Measurements from ENCODE around the gene SLC6A2. TPM values are rescaled to one million over a fixed set of nuclear protein-coding genes. Genes with fewer than 3 reads are reported as not detected.

SLC6A2 gene
- total RNA-seq, result 1 to 10 TPM in 2 of 4 donors, under 1 TPM in 1, not detected in 1; 0.65 to 1.7 (median 1.3) TPM

GRCh38 chr16:55655897-55656681 is at the start of gene SLC6A2:
Gene SLC6A2 (plus strand): TSS chr16:55655988. CDS start chr16:55656695, 707 bp downstream.
- TF ChIP-seq, protein P1, sequence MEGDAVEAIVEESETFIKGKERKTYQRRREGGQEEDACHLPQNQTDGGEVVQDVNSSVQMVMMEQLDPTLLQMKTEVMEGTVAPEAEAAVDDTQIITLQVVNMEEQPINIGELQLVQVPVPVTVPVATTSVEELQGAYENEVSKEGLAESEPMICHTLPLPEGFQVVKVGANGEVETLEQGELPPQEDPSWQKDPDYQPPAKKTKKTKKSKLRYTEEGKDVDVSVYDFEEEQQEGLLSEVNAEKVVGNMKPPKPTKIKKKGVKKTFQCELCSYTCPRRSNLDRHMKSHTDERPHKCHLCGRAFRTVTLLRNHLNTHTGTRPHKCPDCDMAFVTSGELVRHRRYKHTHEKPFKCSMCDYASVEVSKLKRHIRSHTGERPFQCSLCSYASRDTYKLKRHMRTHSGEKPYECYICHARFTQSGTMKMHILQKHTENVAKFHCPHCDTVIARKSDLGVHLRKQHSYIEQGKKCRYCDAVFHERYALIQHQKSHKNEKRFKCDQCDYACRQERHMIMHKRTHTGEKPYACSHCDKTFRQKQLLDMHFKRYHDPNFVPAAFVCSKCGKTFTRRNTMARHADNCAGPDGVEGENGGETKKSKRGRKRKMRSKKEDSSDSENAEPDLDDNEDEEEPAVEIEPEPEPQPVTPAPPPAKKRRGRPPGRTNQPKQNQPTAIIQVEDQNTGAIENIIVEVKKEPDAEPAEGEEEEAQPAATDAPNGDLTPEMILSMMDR (IDR thresholded peaks at IDR 0.05; ENCODE audit: low read depth), result no peak

- TF ChIP-seq, protein P1 (IDR thresholded peaks at IDR 0.05; ENCODE audit: low read depth), result no peak
Measured at GRCh38 chr16:55613613-55614335, 42.0 kb upstream of the SLC6A2 start.

DNA sequence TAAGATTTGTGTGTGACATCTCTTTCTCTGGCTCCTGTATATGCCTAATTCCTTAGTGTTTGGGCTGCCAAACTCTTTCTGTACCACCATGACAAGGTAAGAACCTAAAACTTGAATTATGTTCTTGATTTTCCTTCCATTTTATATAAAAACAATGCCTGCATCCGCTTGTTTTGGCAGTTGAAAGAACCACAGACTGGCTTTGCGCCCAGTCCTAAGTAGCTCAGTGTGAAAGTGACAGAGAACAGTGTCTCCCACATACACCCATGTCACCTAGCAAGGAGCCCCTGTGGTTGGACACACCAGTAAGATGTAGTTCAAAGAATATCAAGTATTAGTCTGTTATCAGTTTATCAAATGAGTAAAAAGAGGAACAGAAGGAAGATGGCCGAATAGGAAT is 40.7 kb upstream of the SLC6A2 start:
- TF ChIP-seq, protein P1 (IDR thresholded peaks at IDR 0.05; ENCODE audit: low read depth), result no peak

GRCh38 chr16:55621771-55622170 is 34.0 kb upstream of the SLC6A2 start:
- TF ChIP-seq, protein P1 (IDR thresholded peaks at IDR 0.05; ENCODE audit: low read depth), result no peak

DNA sequence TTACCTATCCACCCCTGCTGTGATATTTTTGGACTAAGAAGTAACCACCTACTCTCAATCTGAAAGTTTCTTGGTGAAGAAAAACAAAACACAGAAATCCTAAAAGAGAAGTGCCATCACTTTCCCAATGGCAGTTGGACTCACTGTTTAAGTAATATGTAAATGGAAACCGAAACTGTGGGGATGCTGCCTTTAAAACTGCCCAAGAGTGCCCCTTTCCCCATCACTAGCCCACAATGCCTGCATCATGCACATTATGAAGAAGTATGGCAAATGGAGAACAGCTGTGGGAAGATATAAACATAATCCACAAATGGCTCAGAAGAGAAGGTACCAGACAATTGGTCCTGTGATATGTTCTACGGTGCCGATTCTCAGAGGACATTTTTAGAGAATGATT is 33.5 kb upstream of the SLC6A2 start:
- TF ChIP-seq, protein P1 (IDR thresholded peaks at IDR 0.05; ENCODE audit: low read depth), result no peak

- TF ChIP-seq, protein P1 (IDR thresholded peaks at IDR 0.05; ENCODE audit: low read depth), result no peak
Measured at GRCh38 chr16:55622930-55623561, 32.7 kb upstream of the SLC6A2 start.

DNA sequence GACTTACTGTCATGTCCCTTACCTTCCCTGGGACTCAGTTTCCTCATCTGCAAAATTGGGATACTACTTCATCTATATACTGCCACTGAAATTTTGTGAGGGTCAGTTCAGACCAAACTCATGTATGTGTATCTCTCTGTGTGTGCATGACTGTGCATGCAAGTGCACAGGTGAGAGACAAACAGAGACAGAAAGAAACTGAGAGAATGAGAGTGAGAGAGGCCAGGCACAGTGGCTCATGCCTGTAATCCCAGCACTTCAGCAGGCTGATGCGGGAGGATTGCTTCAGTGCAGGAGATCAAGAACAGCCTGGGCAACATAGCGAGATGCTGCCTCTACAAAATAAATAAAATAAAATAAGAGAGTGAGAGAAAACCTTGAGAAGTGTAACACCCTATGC is 32.1 kb upstream of the SLC6A2 start:
- TF ChIP-seq, protein P1 (IDR thresholded peaks at IDR 0.05; ENCODE audit: low read depth), result no peak

Data from subcutaneous adipose tissue (tissue), 4 donors.